ENCODE measurements around the gene CSTF2. TPM values are rescaled to one million over a fixed set of nuclear protein-coding genes. Genes with fewer than 3 reads are reported as not detected.

Gene CSTF2
- total and polyA plus RNA-seq, 2 of the 4 experiments (the other 2 are of a cell fraction): 22.8 to 30.3 TPM

GRCh38 chrX:100831219-100831946 is 11.2 kb downstream of the CSTF2 start:
- Histone ChIP-seq H3K9me1 (ENCODE audit: insufficient read depth, low read length) (no peaks in the 10 kb centered on the region), H3K79me1 (ENCODE audit: low read depth in 1 of 2, low read length in 2 of 2) (no peaks in the 10 kb centered on the region), H3K4me3 (ENCODE audit: insufficient read depth, low read depth, low read length) (no peak overlapping the region), H3K9ac (ENCODE audit: low read depth, low read length) (no peak overlapping the region), H2AK9ac (replicated peaks; ENCODE audit: low read depth, low read length, poor library complexity) (no peak overlapping the region), H2BK20ac (ENCODE audit: low read depth, low read length) (no peak overlapping the region), H4K8ac (ENCODE audit: low read depth in 2 of 2, low read length in 2 of 2) (no peak overlapping the region), H2AK5ac (ENCODE audit: low read depth, low read length) (no peak overlapping the region), H4K91ac (ENCODE audit: insufficient read depth, low read depth, low read length) (no peak overlapping the region), H2BK120ac (ENCODE audit: low read depth, low read length) (no peak overlapping the region), H3K27ac (ENCODE audit: insufficient read depth, low read length) (no peak overlapping the region), H2AFZ (replicated peaks; ENCODE audit: low read length, poor library complexity) (no peak overlapping the region), H2BK15ac (ENCODE audit: low read depth, low read length) (no peak overlapping the region), H3K36me3 (ENCODE audit: control insufficient read depth, insufficient read depth, low read length) (peaks cover 7% of the 10 kb centered on the region), H3K23ac (ENCODE audit: low read depth, low read length) (no peak overlapping the region), H3K56ac (ENCODE audit: extremely low read depth, insufficient read depth, low read length) (no peak overlapping the region), H3K18ac (ENCODE audit: low read depth, low read length) (no peak overlapping the region), H3K4me1 (ENCODE audit: control insufficient read depth, insufficient read depth, low read length) (no peaks in the 10 kb centered on the region), H3K27me3 (ENCODE audit: control insufficient read depth, insufficient read depth, low read length) (no peaks in the 10 kb centered on the region; the same call in none of the 2 replicates), H3K4me2 (ENCODE audit: low read depth, low read length) (no peak overlapping the region), H3K9me3 (ENCODE audit: control insufficient read depth, insufficient read depth, low read length) (no peaks in the 10 kb centered on the region), H2BK5ac (ENCODE audit: low read depth, low read length, poor library complexity, severe bottlenecking) (no peak overlapping the region), H4K20me1 (ENCODE audit: insufficient read depth, low read length) (no peaks in the 10 kb centered on the region), H3K14ac (replicated peaks; ENCODE audit: low read depth, low read length) (no peak overlapping the region), H4K5ac (ENCODE audit: low read depth, low read length) (no peak overlapping the region), H3K4ac (ENCODE audit: low read depth, low read length) (no peak overlapping the region)
- intact Hi-C loops (cut with micrococcal nuclease) (no loop called here), dilution Hi-C loops (cut with HindIII; ENCODE audit: low sequenced_read_pairs, unreplicated experiment) (no loop called here), in situ Hi-C loops (cut with MboI; ENCODE audit: low sequenced_read_pairs) (no loop called here)
- DNase-seq (no peak), ATAC-seq (ENCODE audit: low read depth) (no peak)
- no CpG with 5 or more reads among the region's 9 CpGs for WGBS, 2 experiments (ENCODE audit: extremely low coverage in 2 of 2, insufficient read length in 1 of 2)
- no TSS peak for BruUV-seq (replicated peaks)
- CTCF ChIA-PET: no interaction called here
- POLR2A ChIA-PET (ENCODE audit: unreplicated experiment): no interaction called here
- TF ChIP-seq FOS (IDR thresholded peaks at IDR 0.05; ENCODE audit: low read depth, low read length): no peak
- TF ChIP-seq MXI1 (IDR thresholded peaks at IDR 0.05; ENCODE audit: borderline replicate concordance, low read depth, low read length): no peak
- no peak for TF ChIP-seq RFX5 (IDR thresholded peaks at IDR 0.05; ENCODE audit: low read depth, low read length)
- TF ChIP-seq RCOR1 (IDR thresholded peaks at IDR 0.05; ENCODE audit: insufficient replicate concordance, low read length): no peak
- TF ChIP-seq USF2 (IDR thresholded peaks at IDR 0.05; ENCODE audit: low read depth, low read length): no peak
- no peak for TF ChIP-seq MAZ (IDR thresholded peaks at IDR 0.05; ENCODE audit: borderline replicate concordance, low read depth, low read length)
- no peak for TF ChIP-seq BHLHE40 (IDR thresholded peaks at IDR 0.05; ENCODE audit: low read depth, low read length)
- TF ChIP-seq NFE2L2 (IDR thresholded peaks at IDR 0.05; ENCODE audit: low read depth, low read length): no peak
- TF ChIP-seq MAFK (IDR thresholded peaks at IDR 0.05; ENCODE audit: low read depth, low read length): no peak
- TF ChIP-seq CTCF (conservative IDR thresholded peaks at IDR 0.05; ENCODE audit: low read depth, low read length): no peak
- TF ChIP-seq CHD1 (IDR thresholded peaks at IDR 0.05; ENCODE audit: low read depth, low read length): no peak
- no peak for TF ChIP-seq SMC3 (IDR thresholded peaks at IDR 0.05; ENCODE audit: low read depth, low read length)
- TF ChIP-seq POLR2A (IDR thresholded peaks at IDR 0.05; ENCODE audit: low read depth, low read length): no peak
- no peak for TF ChIP-seq ELK1 (IDR thresholded peaks at IDR 0.05; ENCODE audit: borderline replicate concordance, low read depth, low read length)
- TF ChIP-seq CEBPB (IDR thresholded peaks at IDR 0.05; ENCODE audit: low read depth, low read length): no peak
- TF ChIP-seq RAD21 (IDR thresholded peaks at IDR 0.05; ENCODE audit: low read length): no peak
